ENCODE results near the gene RMRP.

DNA sequence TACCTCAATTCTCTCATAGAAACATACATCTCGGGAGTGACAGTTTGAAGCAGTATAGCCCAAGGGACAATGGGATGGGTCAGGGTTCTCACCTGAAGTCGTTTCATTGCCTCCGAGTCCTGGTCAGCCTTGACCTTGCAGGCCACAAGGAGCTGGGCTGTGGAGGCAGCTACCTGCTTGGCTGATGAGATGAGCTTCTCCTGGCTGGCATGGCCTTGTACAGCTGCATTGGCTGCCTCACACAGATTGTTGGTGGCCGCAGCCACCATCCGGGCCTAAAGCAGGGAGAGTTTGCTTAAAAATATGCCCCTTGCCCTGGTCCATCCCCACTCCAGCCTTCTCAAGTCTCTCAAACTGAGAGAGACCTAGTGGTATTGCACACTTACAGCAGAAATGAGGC lies 40.4 kb upstream of the RMRP start:
- no peak for TF ChIP-seq ZNF70 (CRISPR knock-in tag; IDR thresholded peaks at IDR 0.05)
- no peak for TF ChIP-seq CREB5 (CRISPR knock-in tag; IDR thresholded peaks at IDR 0.05; ENCODE audit: low read depth)
- no peak for TF ChIP-seq PPARA (CRISPR knock-in tag; IDR thresholded peaks at IDR 0.05; ENCODE audit: borderline replicate concordance)
- no peak for TF ChIP-seq BACH2 (CRISPR knock-in tag; IDR thresholded peaks at IDR 0.05; ENCODE audit: borderline replicate concordance)
- TF ChIP-seq ARNTL (CRISPR knock-in tag; IDR thresholded peaks at IDR 0.05; ENCODE audit: borderline replicate concordance, low read depth), result no peak
- TF ChIP-seq POU6F1 (CRISPR knock-in tag; IDR thresholded peaks at IDR 0.05; ENCODE audit: borderline replicate concordance, low read depth), result no peak
- TF ChIP-seq, protein P1, sequence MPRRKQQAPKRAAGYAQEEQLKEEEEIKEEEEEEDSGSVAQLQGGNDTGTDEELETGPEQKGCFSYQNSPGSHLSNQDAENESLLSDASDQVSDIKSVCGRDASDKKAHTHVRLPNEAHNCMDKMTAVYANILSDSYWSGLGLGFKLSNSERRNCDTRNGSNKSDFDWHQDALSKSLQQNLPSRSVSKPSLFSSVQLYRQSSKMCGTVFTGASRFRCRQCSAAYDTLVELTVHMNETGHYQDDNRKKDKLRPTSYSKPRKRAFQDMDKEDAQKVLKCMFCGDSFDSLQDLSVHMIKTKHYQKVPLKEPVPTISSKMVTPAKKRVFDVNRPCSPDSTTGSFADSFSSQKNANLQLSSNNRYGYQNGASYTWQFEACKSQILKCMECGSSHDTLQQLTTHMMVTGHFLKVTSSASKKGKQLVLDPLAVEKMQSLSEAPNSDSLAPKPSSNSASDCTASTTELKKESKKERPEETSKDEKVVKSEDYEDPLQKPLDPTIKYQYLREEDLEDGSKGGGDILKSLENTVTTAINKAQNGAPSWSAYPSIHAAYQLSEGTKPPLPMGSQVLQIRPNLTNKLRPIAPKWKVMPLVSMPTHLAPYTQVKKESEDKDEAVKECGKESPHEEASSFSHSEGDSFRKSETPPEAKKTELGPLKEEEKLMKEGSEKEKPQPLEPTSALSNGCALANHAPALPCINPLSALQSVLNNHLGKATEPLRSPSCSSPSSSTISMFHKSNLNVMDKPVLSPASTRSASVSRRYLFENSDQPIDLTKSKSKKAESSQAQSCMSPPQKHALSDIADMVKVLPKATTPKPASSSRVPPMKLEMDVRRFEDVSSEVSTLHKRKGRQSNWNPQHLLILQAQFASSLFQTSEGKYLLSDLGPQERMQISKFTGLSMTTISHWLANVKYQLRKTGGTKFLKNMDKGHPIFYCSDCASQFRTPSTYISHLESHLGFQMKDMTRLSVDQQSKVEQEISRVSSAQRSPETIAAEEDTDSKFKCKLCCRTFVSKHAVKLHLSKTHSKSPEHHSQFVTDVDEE (CRISPR knock-in tag; IDR thresholded peaks at IDR 0.05), result no peak
- TF ChIP-seq, protein P2, sequence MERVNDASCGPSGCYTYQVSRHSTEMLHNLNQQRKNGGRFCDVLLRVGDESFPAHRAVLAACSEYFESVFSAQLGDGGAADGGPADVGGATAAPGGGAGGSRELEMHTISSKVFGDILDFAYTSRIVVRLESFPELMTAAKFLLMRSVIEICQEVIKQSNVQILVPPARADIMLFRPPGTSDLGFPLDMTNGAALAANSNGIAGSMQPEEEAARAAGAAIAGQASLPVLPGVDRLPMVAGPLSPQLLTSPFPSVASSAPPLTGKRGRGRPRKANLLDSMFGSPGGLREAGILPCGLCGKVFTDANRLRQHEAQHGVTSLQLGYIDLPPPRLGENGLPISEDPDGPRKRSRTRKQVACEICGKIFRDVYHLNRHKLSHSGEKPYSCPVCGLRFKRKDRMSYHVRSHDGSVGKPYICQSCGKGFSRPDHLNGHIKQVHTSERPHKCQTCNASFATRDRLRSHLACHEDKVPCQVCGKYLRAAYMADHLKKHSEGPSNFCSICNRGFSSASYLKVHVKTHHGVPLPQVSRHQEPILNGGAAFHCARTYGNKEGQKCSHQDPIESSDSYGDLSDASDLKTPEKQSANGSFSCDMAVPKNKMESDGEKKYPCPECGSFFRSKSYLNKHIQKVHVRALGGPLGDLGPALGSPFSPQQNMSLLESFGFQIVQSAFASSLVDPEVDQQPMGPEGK (CRISPR knock-in tag; IDR thresholded peaks at IDR 0.05; ENCODE audit: borderline replicate concordance), result no peak
- TF ChIP-seq OSR1 (CRISPR knock-in tag; IDR thresholded peaks at IDR 0.05), result no peak
- TF ChIP-seq ZNF565 (CRISPR knock-in tag; conservative IDR thresholded peaks at IDR 0.05; ENCODE audit: low read depth), result no peak
- TF ChIP-seq TOX (CRISPR knock-in tag; IDR thresholded peaks at IDR 0.05; ENCODE audit: borderline replicate concordance), result no peak
- TF ChIP-seq CSDC2 (CRISPR knock-in tag; IDR thresholded peaks at IDR 0.05), result no peak
- TF ChIP-seq ZFP3 (CRISPR knock-in tag; IDR thresholded peaks at IDR 0.05), result no peak
